ENCODE measurements around the gene DLGAP3.

- TF ChIP-seq CTCF (IDR thresholded peaks at IDR 0.05), result no peak
- no peak for TF ChIP-seq POLR2A (IDR thresholded peaks at IDR 0.05)
- no peak for TF ChIP-seq EP300 (IDR thresholded peaks at IDR 0.05)
These were observed 45.9 kb upstream of the DLGAP3 start for GRCh38 chr1:34975338-34975737.

All from suprapubic skin (tissue), 3 donors.